K562 (cell line): ENCODE results near the gene DNAJC12. TPM values are rescaled to one million over a fixed set of nuclear protein-coding genes. Genes with fewer than 3 reads are reported as not detected.

ENCODE experiments used
- ARID1B ChIP-seq: fragments of 450-650 bp; IDR thresholded peaks from 2 replicates; pipeline ENCODE4 v1.6.1; 2016; ENCODE audit warnings: antibody characterized with exemption, mild to moderate bottlenecking, inconsistent platforms
- ATF1 ChIP-seq, 2 experiments: fragments of 450-650 bp in 1 of 2; IDR thresholded peaks; 2 replicates each; pipeline ENCODE4 v1.6.1; 2016; ENCODE audit warnings: missing compliant biosample characterization in 1 of 2, missing genetic modification characterization in 1 of 2
- ATF3 ChIP-seq, 2 experiments: fragments of 450-650 bp in 1 of 2; sonication (generic) in 1 of 2; formaldehyde crosslinking in 1 of 2; IDR thresholded peaks in 1 of 2; conservative IDR thresholded peaks in 1 of 2; 2 replicates each; pipeline versions ENCODE4 v1.6.1 to v1.8.1; 2016 to 2023; ENCODE audit warnings: mild to moderate bottlenecking in 2 of 2, moderate library complexity in 2 of 2, inconsistent platforms in 1 of 2, missing genetic modification reagents in 1 of 2
- CCNT2 ChIP-seq: IDR thresholded peaks from 2 replicates; pipeline ENCODE4 v1.6.1; 2011; ENCODE audit warnings: borderline replicate concordance, low read depth, mild to moderate bottlenecking, moderate library complexity, mixed read lengths, low read length; ENCODE audit not compliant: insufficient read length; ENCODE audit errors: extremely low read depth
- ERF ChIP-seq: fragments of 450-650 bp; formaldehyde crosslinking; IDR thresholded peaks from 2 replicates; pipeline ENCODE4 v1.4.0; 2020; ENCODE audit warnings: mild to moderate bottlenecking, mixed read lengths
- GATAD2B ChIP-seq: fragments of 450-650 bp; IDR thresholded peaks from 2 replicates; pipeline ENCODE4 v1.6.1; 2017; ENCODE audit warnings: mild to moderate bottlenecking, borderline replicate concordance
- HDAC2 ChIP-seq: fragments of 450-650 bp; IDR thresholded peaks from 2 replicates; pipeline ENCODE4 v1.6.1; 2016; ENCODE audit warnings: mild to moderate bottlenecking
- JUN ChIP-seq, 2 experiments: sonication (generic) in 1 of 2; formaldehyde crosslinking in 1 of 2; IDR thresholded peaks; 2 replicates each; pipeline versions ENCODE4 v1.6.1 to v1.8.0; 2012 to 2022; ENCODE audit warnings: borderline replicate concordance in 2 of 2, mild to moderate bottlenecking in 2 of 2, improper control_type of control experiment in 1 of 2, low read depth in 1 of 2, low read length in 1 of 2, missing genetic modification reagents in 1 of 2
- JUND ChIP-seq, 2 experiments: IDR thresholded peaks; 2 replicates in 1 of 2; 3 replicates in 1 of 2; pipeline ENCODE4 v1.6.1; 2011; ENCODE audit warnings: borderline replicate concordance in 2 of 2, low read depth in 2 of 2, low read length in 2 of 2, improper control_type of control experiment in 1 of 2, missing biosample characterization in 1 of 2, missing genetic modification characterization in 1 of 2, missing genetic modification reagents in 1 of 2
- PYGO2 ChIP-seq: fragments of 450-650 bp; IDR thresholded peaks from 2 replicates; pipeline ENCODE4 v1.6.1; 2016; ENCODE audit warnings: mild to moderate bottlenecking, missing genetic modification characterization, moderate library complexity, missing compliant biosample characterization
- RCOR1 ChIP-seq, 2 experiments: IDR thresholded peaks; 2 replicates each; pipeline ENCODE4 v1.6.1; 2012; ENCODE audit warnings: low read depth in 2 of 2, low read length in 2 of 2, borderline replicate concordance in 1 of 2, improper control_type of control experiment in 1 of 2
- SAP30 ChIP-seq: fragments of 200-600 bp; sonication (generic); IDR thresholded peaks from 2 replicates; pipeline ENCODE4 v1.6.1; 2012; ENCODE audit warnings: borderline replicate concordance, low read depth, mild to moderate bottlenecking, moderate library complexity, low read length, control low read depth, inconsistent platforms; ENCODE audit not compliant: insufficient read depth, poor library complexity, severe bottlenecking
- TARDBP ChIP-seq: fragments of 450-650 bp; IDR thresholded peaks from 2 replicates; pipeline ENCODE4 v1.6.1; 2016
- TSC22D4 ChIP-seq: fragments of 450-650 bp; IDR thresholded peaks from 2 replicates; pipeline ENCODE4 v1.6.1; 2016; ENCODE audit warnings: missing genetic modification characterization, missing biosample characterization, control low read depth
- ZNF217 ChIP-seq: sonication (generic); formaldehyde crosslinking; IDR thresholded peaks from 2 replicates; pipeline ENCODE4 v1.8.0; 2022; ENCODE audit warnings: mild to moderate bottlenecking, missing genetic modification reagents
- ZNF668 ChIP-seq: fragments of 250-450 bp; sonication (Bioruptor Pico); IDR thresholded peaks from 2 replicates; pipeline ENCODE4 v1.8.0; 2022; ENCODE audit warnings: mild to moderate bottlenecking, inconsistent platforms
- ZNF75A ChIP-seq: fragments of 450-650 bp; formaldehyde crosslinking; IDR thresholded peaks from 2 replicates; pipeline ENCODE4 v1.4.0; 2020; ENCODE audit warnings: mild to moderate bottlenecking
- polyA plus RNA-seq, 8 experiments: library from polyadenylated mRNA; depleted of rRNA in 4 of 8; stranded (reverse) in 5 of 8; unstranded in 3 of 8; fragments of >200 nt; fragmentation: Nextera tagmentation in 2 of 8; fragmentation: Illumina TruSeq in 1 of 8; extraction: Ambion mirVana in 2 of 8; extraction: Trizol in 1 of 8; gene quantifications; 2 replicates each; pipeline versions ENCODE4 v1.2.1 to v1.2.3, GENCODE V29; 2011 to 2014; ENCODE audit warnings: inconsistent platforms in 1 of 8, missing spikeins in 1 of 8
- total RNA-seq, 7 experiments: library from RNA; depleted of rRNA in 6 of 7; stranded (reverse); fragments of >200 nt in 6 of 7; fragmentation: Illumina TruSeq in 2 of 7; extraction: Trizol in 2 of 7; gene quantifications; 2 replicates each; pipeline versions ENCODE4 v1.2.1 to v1.2.3, GENCODE V29; 2011 to 2021; ENCODE audit warnings: low replicate concordance in 1 of 7
- TF ChIP-seq, protein P1 (sequence below): sonication (generic); formaldehyde crosslinking; IDR thresholded peaks from 2 replicates; pipeline ENCODE4 v1.8.1; 2023; ENCODE audit warnings: mild to moderate bottlenecking, missing genetic modification reagents
- TF ChIP-seq, protein P2 (sequence below): fragments of 450-650 bp; formaldehyde crosslinking; IDR thresholded peaks from 2 replicates; pipeline ENCODE4 v1.4.0; 2022; ENCODE audit warnings: missing genetic modification characterization

The DNAJC12 gene
- total and polyA plus RNA-seq, 9 of the 15 experiments (the other 6 are each of a cell fraction or from before 2014, with no cell fraction given): 7.4 to 95.9 (median 68.5) TPM

DNA sequence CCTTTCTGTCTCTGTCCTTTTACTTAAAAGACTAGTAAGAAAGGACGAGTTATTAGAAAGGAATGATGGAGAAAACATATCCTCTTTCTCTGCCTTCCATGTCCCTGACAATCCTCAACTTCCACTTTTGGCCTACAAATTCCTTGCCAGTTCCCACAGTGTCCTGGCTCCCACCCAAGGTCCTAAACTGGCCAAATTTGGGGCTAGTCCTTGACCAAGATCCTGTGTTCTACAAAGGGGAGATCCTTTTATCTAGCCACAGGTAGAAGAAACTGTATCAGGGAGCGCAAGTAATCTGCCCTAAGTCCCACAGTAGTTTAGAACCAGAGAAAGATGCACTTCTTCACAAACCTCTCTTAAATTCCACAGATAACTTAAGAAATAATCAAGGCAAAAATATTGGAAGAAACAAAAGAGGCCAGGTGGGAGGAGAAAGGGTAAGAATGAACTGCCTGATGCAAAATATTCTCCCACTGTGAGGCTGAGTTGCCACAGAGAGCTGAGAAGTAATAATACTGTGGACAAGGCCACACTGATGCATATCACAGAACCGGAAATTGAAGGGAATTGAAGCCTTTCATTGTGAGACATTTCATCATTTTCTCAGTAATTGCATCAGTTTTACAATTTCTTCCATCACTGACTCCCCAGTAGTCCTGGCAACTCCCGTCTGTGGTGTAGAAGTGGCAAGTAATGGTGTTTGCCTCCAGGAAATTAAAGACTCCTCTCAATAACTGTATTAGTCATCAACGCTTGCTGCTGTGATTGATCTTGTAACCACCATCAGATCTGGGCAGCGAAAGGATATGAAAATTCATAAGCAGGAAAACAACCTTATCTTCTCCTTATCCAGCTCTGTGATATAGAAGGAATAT, 47.2 kb downstream of the DNAJC12 start (continued):
- TF ChIP-seq JUND (IDR thresholded peaks at IDR 0.05; ENCODE audit: borderline replicate concordance, low read depth, low read length) (peak; percentile 94), JUND (tag; IDR thresholded peaks at IDR 0.05; ENCODE audit: borderline replicate concordance, low read depth, low read length) (peak; percentile 68; the same call in 1 of the 3 replicates), PYGO2 (tag) (peak; percentile 11; the same call in 1 of the 2 replicates), TSC22D4 (tag) (no peak), ATF1 (CRISPR knock-in tag; IDR thresholded peaks at IDR 0.05) (no peak), ATF1 (tag; IDR thresholded peaks at IDR 0.05) (peak; percentile 40; the same call in 1 of the 2 replicates), JUN (IDR thresholded peaks at IDR 0.05; ENCODE audit: borderline replicate concordance, low read depth, low read length) (peak; percentile 21; the same call in 1 of the 2 replicates), JUN (CRISPR knock-in tag; IDR thresholded peaks at IDR 0.05; ENCODE audit: borderline replicate concordance) (no peak), TARDBP (0 out of 2 replicates have a peak, but pooled peaks have one; percentile 17), ZNF217 (CRISPR knock-in tag) (no peak), HDAC2 (peak; percentile 74; the same call in 1 of the 2 replicates), RCOR1 (IDR thresholded peaks at IDR 0.05; ENCODE audit: borderline replicate concordance in 1 of 2, low read depth in 2 of 2, low read length in 2 of 2) (peak in 1 of 2 experiments; percentile 90; a peak in 2 of 4 replicates), ERF (CRISPR knock-in tag) (0 out of 2 replicates have a peak, but pooled peaks have one; percentile 40), SAP30 (no peak), ATF3 (IDR thresholded peaks at IDR 0.05) (peak; percentile 99), ATF3 (CRISPR knock-in tag; conservative IDR thresholded peaks at IDR 0.05) (no peak), CCNT2 (peak; percentile 38), GATAD2B (0 out of 2 replicates have a peak, but pooled peaks have one; percentile 19), ARID1B (peak; percentile 71; the same call in 1 of the 2 replicates), ZNF75A (CRISPR knock-in tag) (peak; percentile 21; the same call in 1 of the 2 replicates), ZNF668 (CRISPR knock-in tag) (0 out of 2 replicates have a peak, but pooled peaks have one; percentile 3)
- TF ChIP-seq, protein P1, sequence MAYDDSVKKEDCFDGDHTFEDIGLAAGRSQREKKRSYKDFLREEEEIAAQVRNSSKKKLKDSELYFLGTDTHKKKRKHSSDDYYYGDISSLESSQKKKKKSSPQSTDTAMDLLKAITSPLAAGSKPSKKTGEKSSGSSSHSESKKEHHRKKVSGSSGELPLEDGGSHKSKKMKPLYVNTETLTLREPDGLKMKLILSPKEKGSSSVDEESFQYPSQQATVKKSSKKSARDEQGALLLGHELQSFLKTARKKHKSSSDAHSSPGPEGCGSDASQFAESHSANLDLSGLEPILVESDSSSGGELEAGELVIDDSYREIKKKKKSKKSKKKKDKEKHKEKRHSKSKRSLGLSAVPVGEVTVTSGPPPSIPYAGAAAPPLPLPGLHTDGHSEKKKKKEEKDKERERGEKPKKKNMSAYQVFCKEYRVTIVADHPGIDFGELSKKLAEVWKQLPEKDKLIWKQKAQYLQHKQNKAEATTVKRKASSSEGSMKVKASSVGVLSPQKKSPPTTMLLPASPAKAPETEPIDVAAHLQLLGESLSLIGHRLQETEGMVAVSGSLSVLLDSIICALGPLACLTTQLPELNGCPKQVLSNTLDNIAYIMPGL: no peak
- TF ChIP-seq, protein P2, sequence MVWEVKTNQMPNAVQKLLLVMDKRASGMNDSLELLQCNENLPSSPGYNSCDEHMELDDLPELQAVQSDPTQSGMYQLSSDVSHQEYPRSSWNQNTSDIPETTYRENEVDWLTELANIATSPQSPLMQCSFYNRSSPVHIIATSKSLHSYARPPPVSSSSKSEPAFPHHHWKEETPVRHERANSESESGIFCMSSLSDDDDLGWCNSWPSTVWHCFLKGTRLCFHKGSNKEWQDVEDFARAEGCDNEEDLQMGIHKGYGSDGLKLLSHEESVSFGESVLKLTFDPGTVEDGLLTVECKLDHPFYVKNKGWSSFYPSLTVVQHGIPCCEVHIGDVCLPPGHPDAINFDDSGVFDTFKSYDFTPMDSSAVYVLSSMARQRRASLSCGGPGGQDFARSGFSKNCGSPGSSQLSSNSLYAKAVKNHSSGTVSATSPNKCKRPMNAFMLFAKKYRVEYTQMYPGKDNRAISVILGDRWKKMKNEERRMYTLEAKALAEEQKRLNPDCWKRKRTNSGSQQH: 0 out of 2 replicates have a peak, but pooled peaks have one; percentile 26
